ENCODE data around the gene PDE3B. TPM values are rescaled to one million over a fixed set of nuclear protein-coding genes. Genes with fewer than 3 reads are reported as not detected.
"Not testable (repeated sequence)": the region's sequence is repeated elsewhere in the genome, so short reads cannot be mapped to it uniquely, and the experiment has no call there.

PDE3B gene
- total RNA-seq, 1 experiment from 2014 or later = not detected

- Histone ChIP-seq H3K79me2 (ENCODE audit: low read length) (no peaks in the 10 kb centered on the region), H3K9me3 (ENCODE audit: low read length) (no peaks in the 10 kb centered on the region), H3K4me2 (ENCODE audit: low read depth, low read length, poor library complexity, severe bottlenecking) (no peak overlapping the region), H3K9ac (ENCODE audit: low read length) (no peak overlapping the region), H3K9me2 (replicated peaks; ENCODE audit: insufficient read depth, low read length) (no peaks in the 10 kb centered on the region), H3K27ac (ENCODE audit: low read length) (no peak overlapping the region), H3K27me3 (ENCODE audit: low read length) (no peaks in the 10 kb centered on the region), H2AFZ (ENCODE audit: low read length) (no peak overlapping the region), H3K4me1 (ENCODE audit: low read length) (no peaks in the 10 kb centered on the region), H3K36me3 (ENCODE audit: insufficient read depth, low read length) (no peaks in the 10 kb centered on the region), H4K20me1 (ENCODE audit: insufficient read depth, low read depth, low read length) (no peaks in the 10 kb centered on the region), H3K4me3 (ENCODE audit: low read length) (no peak overlapping the region)
- no peak for DNase-seq
These were observed 25.5 kb upstream of the PDE3B start for GRCh38 chr11:14618060-14618459.

- no peaks in the 10 kb centered on the region for H3K27me3 ChIP-seq (ENCODE audit: low read length)
- H3K4me3 ChIP-seq (ENCODE audit: low read length) = no peak overlapping the region
These were observed 23.7 kb upstream of the PDE3B start for GRCh38 chr11:14619603-14620531.

GRCh38 chr11:14622223-14622954 is 21.2 kb upstream of the PDE3B start:
- H3K4me1 ChIP-seq (ENCODE audit: low read length) = peaks cover 13% of the 10 kb centered on the region
- H3K9me2 ChIP-seq (replicated peaks; ENCODE audit: insufficient read depth, low read length) = no peaks in the 10 kb centered on the region
- DNase-seq = no peak
- no peaks in the 10 kb centered on the region for H3K36me3 ChIP-seq (ENCODE audit: insufficient read depth, low read length)
- no peak overlapping the region for H2AFZ ChIP-seq (ENCODE audit: low read length)
- no peaks in the 10 kb centered on the region for H3K27me3 ChIP-seq (ENCODE audit: low read length)
- no peaks in the 10 kb centered on the region for H3K79me2 ChIP-seq (ENCODE audit: low read length)
- no peak overlapping the region for H3K4me3 ChIP-seq (ENCODE audit: low read length)
- H3K9me3 ChIP-seq (ENCODE audit: low read length) = no peaks in the 10 kb centered on the region
- H3K4me2 ChIP-seq (ENCODE audit: low read depth, low read length, poor library complexity, severe bottlenecking) = no peak overlapping the region
- no peak overlapping the region for H3K27ac ChIP-seq (ENCODE audit: low read length)
- no peaks in the 10 kb centered on the region for H4K20me1 ChIP-seq (ENCODE audit: insufficient read depth, low read depth, low read length)
- H3K9ac ChIP-seq (ENCODE audit: low read length) = no peak overlapping the region

More at GRCh38 chr11:14619603-14620531, 23.7 kb upstream of the PDE3B start:
- no peak overlapping the region for H3K27ac ChIP-seq (ENCODE audit: low read length)
- no peak for DNase-seq
- no peak overlapping the region for H3K9ac ChIP-seq (ENCODE audit: low read length)
- H3K9me3 ChIP-seq (ENCODE audit: low read length) = no peaks in the 10 kb centered on the region
- H2AFZ ChIP-seq (ENCODE audit: low read length) = no peak overlapping the region
- H3K79me2 ChIP-seq (ENCODE audit: low read length) = no peaks in the 10 kb centered on the region
- no peaks in the 10 kb centered on the region for H3K36me3 ChIP-seq (ENCODE audit: insufficient read depth, low read length)
- no peaks in the 10 kb centered on the region for H3K4me1 ChIP-seq (ENCODE audit: low read length)
- no peak overlapping the region for H3K4me2 ChIP-seq (ENCODE audit: low read depth, low read length, poor library complexity, severe bottlenecking)
- no peaks in the 10 kb centered on the region for H3K9me2 ChIP-seq (replicated peaks; ENCODE audit: insufficient read depth, low read length)
- H4K20me1 ChIP-seq (ENCODE audit: insufficient read depth, low read depth, low read length) = no peaks in the 10 kb centered on the region

- Histone ChIP-seq H3K36me3 (ENCODE audit: insufficient read depth, low read length) (no peaks in the 10 kb centered on the region), H3K9me3 (ENCODE audit: low read length) (no peaks in the 10 kb centered on the region), H3K9me2 (replicated peaks; ENCODE audit: insufficient read depth, low read length) (no peaks in the 10 kb centered on the region), H3K9ac (ENCODE audit: low read length) (no peak overlapping the region), H3K27ac (ENCODE audit: low read length) (no peak overlapping the region), H2AFZ (ENCODE audit: low read length) (no peak overlapping the region), H3K4me1 (ENCODE audit: low read length) (peaks cover 13% of the 10 kb centered on the region), H3K4me2 (ENCODE audit: low read depth, low read length, poor library complexity, severe bottlenecking) (no peak overlapping the region), H3K79me2 (ENCODE audit: low read length) (no peaks in the 10 kb centered on the region), H3K4me3 (ENCODE audit: low read length) (no peak overlapping the region), H4K20me1 (ENCODE audit: insufficient read depth, low read depth, low read length) (no peaks in the 10 kb centered on the region), H3K27me3 (ENCODE audit: low read length) (no peaks in the 10 kb centered on the region)
- DNase-seq = no peak
These were observed 20.6 kb upstream of the PDE3B start for GRCh38 chr11:14623036-14623435.

GRCh38 chr11:14625586-14626205 is 17.9 kb upstream of the PDE3B start:
- Histone ChIP-seq H3K4me1 (ENCODE audit: low read length) (peaks cover 13% of the 10 kb centered on the region), H3K4me2 (ENCODE audit: low read depth, low read length, poor library complexity, severe bottlenecking) (peak overlapping the region; percentile 50), H3K27ac (ENCODE audit: low read length) (no peak overlapping the region), H3K9me3 (ENCODE audit: low read length) (no peaks in the 10 kb centered on the region), H3K79me2 (ENCODE audit: low read length) (no peaks in the 10 kb centered on the region), H3K9ac (ENCODE audit: low read length) (no peak overlapping the region), H2AFZ (ENCODE audit: low read length) (peak overlapping the region; percentile 72), H3K27me3 (ENCODE audit: low read length) (no peaks in the 10 kb centered on the region), H3K4me3 (ENCODE audit: low read length) (peak overlapping the region; percentile 33), H4K20me1 (ENCODE audit: insufficient read depth, low read depth, low read length) (no peaks in the 10 kb centered on the region), H3K36me3 (ENCODE audit: insufficient read depth, low read length) (no peaks in the 10 kb centered on the region), H3K9me2 (replicated peaks; ENCODE audit: insufficient read depth, low read length) (no peaks in the 10 kb centered on the region)
- DNase-seq = peak; percentile 64

GRCh38 chr11:14626650-14627049 is 17.0 kb upstream of the PDE3B start:
- H3K4me3 ChIP-seq (ENCODE audit: low read length) = no peak overlapping the region
- H3K9ac ChIP-seq (ENCODE audit: low read length) = no peak overlapping the region
- H4K20me1 ChIP-seq (ENCODE audit: insufficient read depth, low read depth, low read length) = no peaks in the 10 kb centered on the region
- H2AFZ ChIP-seq (ENCODE audit: low read length) = no peak overlapping the region
- no peak for DNase-seq
- no peaks in the 10 kb centered on the region for H3K9me3 ChIP-seq (ENCODE audit: low read length)
- no peaks in the 10 kb centered on the region for H3K36me3 ChIP-seq (ENCODE audit: insufficient read depth, low read length)
- H3K79me2 ChIP-seq (ENCODE audit: low read length) = no peaks in the 10 kb centered on the region
- no peak overlapping the region for H3K4me2 ChIP-seq (ENCODE audit: low read depth, low read length, poor library complexity, severe bottlenecking)
- H3K4me1 ChIP-seq (ENCODE audit: low read length) = peaks cover 13% of the 10 kb centered on the region
- no peaks in the 10 kb centered on the region for H3K27me3 ChIP-seq (ENCODE audit: low read length)
- no peak overlapping the region for H3K27ac ChIP-seq (ENCODE audit: low read length)
- no peaks in the 10 kb centered on the region for H3K9me2 ChIP-seq (replicated peaks; ENCODE audit: insufficient read depth, low read length)

- DNase-seq; H3K27ac ChIP-seq (ENCODE audit: low read length): not testable (repeated sequence)
These were observed 9.9 kb upstream of the PDE3B start for GRCh38 chr11:14633506-14634224.

More at GRCh38 chr11:14633506-14634224, 9.9 kb upstream of the PDE3B start:
- not testable (repeated sequence) for H3K9ac ChIP-seq (ENCODE audit: low read length); H3K4me3 ChIP-seq (ENCODE audit: low read length); H2AFZ ChIP-seq (ENCODE audit: low read length); H3K9me3 ChIP-seq (ENCODE audit: low read length); H3K4me1 ChIP-seq (ENCODE audit: low read length); H3K36me3 ChIP-seq (ENCODE audit: insufficient read depth, low read length); H4K20me1 ChIP-seq (ENCODE audit: insufficient read depth, low read depth, low read length); H3K27me3 ChIP-seq (ENCODE audit: low read length); H3K9me2 ChIP-seq (replicated peaks; ENCODE audit: insufficient read depth, low read length); H3K79me2 ChIP-seq (ENCODE audit: low read length); H3K4me2 ChIP-seq (ENCODE audit: low read depth, low read length, poor library complexity, severe bottlenecking)

Data from Karpas-422 (cell line).